GM21526 (cell line): Measurements from ENCODE around the gene GIMD1.
"Not testable (repeated sequence)": the region's sequence is repeated elsewhere in the genome, so short reads cannot be mapped to it uniquely, and the experiment has no call there.

ENCODE experiments used
- ATAC-seq: cut with Tn5 transposase; IDR thresholded peaks from one replicate; pipeline ENCODE4 v1.9.1; 2021; ENCODE audit warnings: moderate library complexity; ENCODE audit not compliant: unreplicated experiment, low FRiP score

GIMD1 gene

GRCh38 chr4:106353786-106354185, 14.8 kb downstream of the GIMD1 start:
- no peak for ATAC-seq

GRCh38 chr4:106351016-106351415, 17.6 kb downstream of the GIMD1 start:
- ATAC-seq: no peak

GRCh38 chr4:106347167-106347566, 21.4 kb downstream of the GIMD1 start:
- ATAC-seq: no peak

DNA sequence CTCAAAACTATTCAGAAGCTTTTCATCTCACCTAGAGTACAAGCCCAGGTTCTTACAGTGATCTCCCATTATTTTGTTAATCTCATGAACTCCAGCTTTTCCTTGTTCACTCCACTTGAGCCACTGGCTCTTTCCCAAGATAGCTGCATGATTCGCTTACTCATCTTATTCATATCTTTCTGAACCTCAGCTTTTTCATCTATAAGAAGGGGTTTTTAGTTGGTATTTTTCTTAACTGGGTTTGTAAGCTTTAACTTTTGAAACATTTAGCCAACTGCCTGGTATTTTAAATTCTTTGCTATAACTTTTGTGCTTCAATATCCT, 24.0 kb downstream of the GIMD1 start:
- no peak for ATAC-seq

DNA sequence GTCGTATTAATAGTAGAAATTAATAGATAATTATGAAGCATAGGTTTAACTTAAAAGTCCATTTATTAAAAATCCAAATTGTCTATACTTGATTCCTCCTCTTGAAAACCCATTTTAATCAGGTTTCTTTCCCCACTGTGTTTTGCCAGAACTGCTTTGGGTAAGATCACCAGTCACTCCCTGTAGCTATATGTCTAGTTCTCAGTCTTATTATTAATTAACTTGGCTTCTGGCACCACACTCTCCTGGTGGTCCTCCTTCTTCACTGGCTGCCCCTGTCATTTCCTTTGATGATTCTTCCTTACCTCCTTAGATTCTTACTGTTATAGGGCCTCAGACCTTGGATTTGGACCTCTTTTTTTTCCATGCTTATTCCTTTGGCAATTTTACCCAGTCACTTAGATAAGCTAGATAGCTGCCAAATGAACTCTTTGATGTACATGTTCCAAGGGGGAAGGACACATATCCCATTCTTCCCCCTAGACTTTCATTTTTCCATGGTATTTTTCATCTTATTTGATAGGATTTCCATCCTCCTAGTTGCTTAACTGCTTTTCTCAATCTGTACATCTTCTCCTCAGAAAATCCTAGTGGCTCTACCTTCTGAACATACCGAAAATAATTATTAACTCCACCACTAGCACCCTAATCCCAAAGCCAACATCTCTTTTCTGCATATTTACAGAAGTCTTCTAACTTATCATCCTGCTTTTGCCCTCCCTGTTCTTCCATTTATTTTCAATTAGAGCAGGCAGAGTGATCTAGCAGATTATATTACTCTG, 24.5 kb downstream of the GIMD1 start:
- ATAC-seq: no peak

DNA sequence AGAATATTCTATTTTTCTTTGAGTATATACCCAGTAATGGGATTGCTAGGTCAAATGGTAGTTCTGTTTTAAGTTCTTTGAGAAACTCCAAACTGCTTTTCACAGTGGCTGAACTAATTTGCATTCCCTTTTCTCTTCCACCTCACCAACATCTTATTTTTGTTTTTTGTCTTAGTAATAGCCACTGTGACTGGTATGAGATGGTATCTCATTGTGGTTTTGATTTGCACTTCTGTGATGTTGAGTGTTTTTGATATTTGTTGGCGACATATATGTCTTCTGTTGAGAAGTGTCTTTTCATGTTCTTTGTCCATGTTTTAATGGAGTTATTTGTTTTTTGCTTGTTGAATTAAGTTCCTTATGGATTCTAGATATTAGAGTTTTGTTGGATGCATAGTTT, 27.8 kb downstream of the GIMD1 start:
- no peak for ATAC-seq

DNA sequence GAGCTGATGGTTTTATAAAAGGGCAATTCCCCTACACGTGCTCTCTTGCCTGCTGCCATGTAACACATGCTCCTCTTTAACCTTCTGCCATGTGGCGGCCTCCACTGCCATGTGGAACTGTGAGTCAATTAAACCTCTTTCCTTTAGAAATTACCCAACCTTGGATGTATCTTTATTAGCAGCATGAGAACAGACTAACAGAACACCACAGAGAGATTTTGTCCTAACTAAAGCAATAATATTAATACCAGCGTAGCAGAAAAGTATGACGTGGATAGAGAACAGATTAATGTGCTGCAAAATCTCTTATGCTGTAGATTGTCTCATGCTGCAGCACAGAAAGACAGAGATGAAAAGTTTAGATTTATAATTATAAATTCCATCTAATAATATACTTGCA, 29.1 kb downstream of the GIMD1 start:
- no peak for ATAC-seq

DNA sequence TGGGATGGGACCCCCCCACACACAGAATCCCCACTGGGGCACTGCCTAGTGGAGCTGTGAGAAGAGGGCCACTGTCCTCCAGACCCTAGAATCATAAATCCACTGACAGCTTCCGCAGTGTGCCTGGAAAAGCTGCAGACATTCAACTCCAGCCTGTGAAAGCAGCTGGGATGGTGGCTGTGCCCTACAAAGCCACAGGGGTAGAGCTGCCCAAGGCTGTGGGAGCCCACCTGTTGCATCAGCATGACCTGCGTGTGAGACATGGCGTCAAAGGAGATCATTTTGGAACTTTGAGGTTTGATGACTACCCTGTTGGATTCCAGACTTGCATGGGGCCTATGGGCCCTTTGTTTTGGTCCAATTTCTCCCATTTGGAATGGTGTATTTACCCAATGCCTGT, 29.9 kb downstream of the GIMD1 start:
- ATAC-seq: no peak

DNA sequence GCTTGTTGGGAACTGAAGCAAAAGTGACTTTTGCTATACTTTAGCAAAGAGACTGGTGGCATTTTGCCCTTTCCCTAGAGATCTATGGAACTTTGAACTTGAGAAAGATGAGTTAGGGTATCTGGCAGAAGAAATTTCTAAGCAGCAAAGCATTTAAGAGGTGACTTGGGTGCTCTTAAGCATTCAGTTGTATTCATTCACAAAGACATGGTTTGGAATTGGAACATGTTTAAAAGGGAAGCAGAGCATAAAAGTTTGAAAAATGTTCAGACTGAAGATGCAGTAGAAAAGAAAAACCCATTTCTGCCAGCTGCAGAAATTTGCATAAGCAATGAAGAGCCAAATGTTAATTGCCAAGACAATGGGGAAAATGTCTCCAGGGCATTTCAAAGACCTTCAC, 30.7 kb downstream of the GIMD1 start:
- no peak for ATAC-seq

- ATAC-seq: no peak
Observed at GRCh38 chr4:106336618-106337017, 32.0 kb downstream of the GIMD1 start.

DNA sequence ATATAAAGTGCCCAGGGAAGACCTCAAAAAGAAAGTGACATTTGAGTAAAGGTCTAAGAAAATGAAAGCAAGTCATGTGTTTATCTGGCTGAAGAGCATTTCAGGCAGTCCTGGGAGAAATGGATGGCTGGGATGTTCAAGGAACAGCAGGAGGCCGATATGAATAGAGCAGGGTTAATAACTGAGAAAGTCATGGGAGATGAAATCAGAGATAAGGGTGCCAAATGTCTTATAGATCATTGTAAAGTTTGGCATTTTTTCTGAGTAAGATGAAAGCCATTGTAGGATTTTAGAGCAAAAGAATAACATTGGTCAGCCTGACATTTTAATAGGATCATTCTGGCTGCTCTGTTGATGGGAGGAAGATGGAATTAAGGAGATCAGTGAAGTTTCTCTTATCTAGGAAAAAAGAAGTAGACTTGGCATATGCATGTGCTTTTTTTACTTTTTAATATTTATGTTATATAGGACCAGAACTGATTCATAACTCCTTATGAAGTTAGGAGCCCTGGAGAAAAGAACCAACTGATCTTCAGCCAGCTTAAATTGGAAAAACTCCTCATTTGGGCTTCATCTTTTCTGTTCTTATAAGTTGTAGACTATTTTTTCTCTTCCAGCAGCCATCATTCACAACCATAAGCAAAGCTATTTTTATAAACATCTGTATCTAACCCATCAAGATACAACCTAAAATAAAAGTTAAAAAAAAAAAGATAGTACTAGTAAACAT, 33.7 kb downstream of the GIMD1 start:
- ATAC-seq: no peak

DNA sequence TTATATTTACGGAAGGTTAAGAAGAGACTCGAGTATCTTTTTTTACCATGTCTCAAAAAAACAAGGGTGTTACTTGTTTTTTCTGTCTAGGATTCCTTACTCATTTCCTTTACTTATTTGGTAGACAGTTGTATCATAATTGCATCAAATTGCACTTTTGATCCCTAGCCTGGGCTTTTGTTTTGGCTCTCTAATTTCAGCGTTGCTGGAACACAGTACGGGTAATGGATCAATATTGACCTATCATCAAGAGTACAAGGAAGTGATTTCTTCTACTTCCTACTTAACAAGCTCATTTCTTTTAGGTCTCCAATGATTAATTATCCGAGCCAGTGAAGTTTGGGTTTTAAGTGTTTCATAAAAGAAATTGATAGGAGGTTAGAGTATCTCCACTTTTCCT, 35.4 kb downstream of the GIMD1 start:
- no peak for ATAC-seq

DNA sequence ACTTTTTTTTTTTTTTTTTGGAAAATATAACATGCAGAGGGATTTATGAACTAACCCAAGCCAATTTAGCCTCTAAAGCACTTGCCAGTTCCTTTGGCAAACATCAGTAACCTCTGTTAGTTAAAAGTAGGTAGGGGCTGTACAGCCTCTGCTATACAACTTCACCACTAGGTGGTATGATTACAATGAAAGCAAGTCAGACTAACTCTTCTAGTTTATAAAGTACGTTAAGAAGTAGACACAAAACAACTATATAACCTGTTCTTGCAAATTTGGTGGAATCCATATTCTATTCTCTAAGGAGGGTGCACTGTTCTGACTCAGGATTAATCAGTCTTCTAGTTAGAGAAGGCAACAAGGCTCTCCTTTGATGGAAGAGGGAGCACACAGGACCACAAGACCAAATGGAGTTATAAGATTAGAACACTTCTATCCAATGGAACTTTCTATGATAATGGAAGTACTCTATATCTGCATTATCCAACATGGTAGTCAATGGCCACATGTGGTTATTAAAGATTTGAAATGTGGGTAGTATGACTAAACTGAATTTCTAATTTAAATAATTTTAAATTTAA, 39.4 kb downstream of the GIMD1 start:
- peak; percentile 88 for ATAC-seq

DNA sequence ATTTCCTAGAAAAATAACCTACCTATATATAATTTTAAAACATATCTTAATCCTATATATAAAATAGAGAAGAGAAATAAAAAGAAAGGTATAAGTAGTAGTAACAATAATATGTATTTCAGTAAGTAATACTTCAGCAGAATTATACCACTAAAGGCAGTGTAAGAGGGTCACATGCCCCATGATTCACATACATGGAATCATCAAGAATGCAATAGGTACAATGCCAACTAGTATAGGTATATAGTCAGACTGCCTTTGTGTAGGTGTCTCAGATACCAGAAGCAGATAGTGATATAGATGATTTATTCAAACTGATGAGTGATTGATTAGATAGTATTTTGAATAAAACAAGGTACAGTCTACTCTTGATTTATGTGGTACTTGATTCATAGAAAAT, 42.8 kb downstream of the GIMD1 start:
- ATAC-seq: no peak

DNA sequence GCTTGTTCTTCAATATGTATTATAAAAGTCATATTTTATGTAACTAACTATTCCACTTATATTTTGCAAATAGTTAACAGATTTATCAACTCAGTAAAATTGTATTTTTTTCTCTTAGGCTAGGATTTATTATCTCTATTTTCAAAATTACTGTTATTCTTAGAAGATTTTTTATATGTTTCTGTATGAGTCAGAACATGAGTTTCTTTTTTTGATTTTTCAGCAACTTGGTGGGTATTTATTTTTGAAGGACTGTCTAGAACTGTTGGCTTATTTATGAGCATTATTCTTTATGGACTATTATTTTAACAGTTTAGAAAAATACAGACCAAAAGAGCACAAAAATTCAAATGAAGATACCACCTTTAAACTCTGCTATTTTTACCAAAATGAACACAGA, 45.5 kb downstream of the GIMD1 start:
- ATAC-seq: no peak

GRCh38 chr4:106321814-106322213, 46.8 kb downstream of the GIMD1 start:
- not testable (repeated sequence) for ATAC-seq

GRCh38 chr4:106321168-106321567, 47.4 kb downstream of the GIMD1 start:
- not testable (repeated sequence) for ATAC-seq

- ATAC-seq: no peak
Observed at GRCh38 chr4:106320235-106320634, 48.3 kb downstream of the GIMD1 start.

DNA sequence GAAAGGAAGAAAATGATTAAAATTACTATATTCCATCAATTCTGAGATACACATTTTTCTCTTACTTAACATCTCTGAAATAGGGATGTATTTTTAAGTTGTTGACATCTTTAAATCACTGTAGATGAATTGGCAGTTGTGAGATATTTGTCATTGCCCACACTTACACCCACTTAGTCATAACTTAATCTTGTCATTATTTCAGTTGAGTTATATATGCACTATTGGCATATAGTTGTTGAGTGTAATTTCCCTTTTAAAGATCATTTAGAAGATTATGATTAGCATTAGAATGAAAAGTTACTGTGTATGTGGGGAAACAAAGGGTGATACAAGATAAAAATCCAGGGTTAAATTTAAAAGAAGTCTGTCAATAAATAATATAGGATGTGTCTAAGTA, 50.1 kb downstream of the GIMD1 start:
- no peak for ATAC-seq

GRCh38 chr4:106317815-106318214, 50.8 kb downstream of the GIMD1 start:
- ATAC-seq: no peak

DNA sequence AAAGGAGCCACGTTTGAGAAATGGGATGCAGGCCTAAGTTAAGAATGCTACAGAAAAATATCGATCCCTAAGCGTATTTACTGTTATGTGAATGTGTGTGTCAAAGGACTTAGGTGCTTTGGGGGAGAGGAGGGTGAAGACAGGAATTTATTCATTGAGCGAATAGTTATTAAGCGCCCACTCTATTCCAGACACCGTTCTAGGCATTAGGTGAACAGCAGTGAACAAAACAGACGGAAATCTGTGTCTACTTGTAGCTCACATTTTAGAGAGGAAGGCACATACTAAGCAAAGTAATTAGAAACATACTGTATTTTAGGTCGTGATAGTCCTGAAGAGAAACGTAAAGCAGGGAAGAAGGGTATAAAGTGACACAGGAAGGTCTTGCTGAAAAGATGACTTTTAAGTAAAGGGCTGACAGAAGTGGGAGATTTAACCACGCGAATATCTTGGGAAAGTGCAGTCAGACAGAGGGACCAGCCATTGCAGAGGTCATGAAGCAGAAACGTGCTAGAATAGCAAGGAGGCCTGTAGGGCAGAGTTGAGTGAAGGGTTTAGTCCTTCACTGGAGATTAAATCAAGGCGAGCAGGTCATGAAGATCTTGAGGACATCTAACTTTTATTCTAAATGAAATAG, 51.7 kb downstream of the GIMD1 start:
- peak; percentile 3 for ATAC-seq
